Trophoblast cell (in vitro differentiated cells and primary cell): ENCODE data around the gene DRC7.
"Not testable (repeated sequence)": the region's sequence is repeated elsewhere in the genome, so short reads cannot be mapped to it uniquely, and the experiment has no call there.

Source experiments
- DNase-seq, 2 donors: peaks; one replicate each; pipeline ENCODE4 v3.0.0-alpha.2; 2016
- H2AFZ ChIP-seq: 2 replicates; pipeline ENCODE4 v1.6.1; 2013; ENCODE audit warnings: low read length, moderate library complexity, mild to moderate bottlenecking; ENCODE audit not compliant: insufficient read depth, poor library complexity
- H2AK5ac ChIP-seq: 2 replicates; pipeline ENCODE4 v1.6.1; 2013; ENCODE audit warnings: mild to moderate bottlenecking, low read length
- H2BK120ac ChIP-seq: 2 replicates; pipeline ENCODE4 v1.6.1; 2013; ENCODE audit warnings: low read length, mild to moderate bottlenecking, moderate library complexity; ENCODE audit not compliant: insufficient read depth, poor library complexity
- H2BK12ac ChIP-seq: 2 replicates; pipeline ENCODE4 v1.6.1; 2013; ENCODE audit warnings: mild to moderate bottlenecking, low read length, moderate library complexity
- H2BK5ac ChIP-seq: 2 replicates; pipeline ENCODE4 v1.6.1; 2013; ENCODE audit warnings: low read length, low read depth, moderate library complexity, mild to moderate bottlenecking; ENCODE audit not compliant: poor library complexity
- H3K14ac ChIP-seq: 2 replicates; pipeline ENCODE4 v1.6.1; 2013; ENCODE audit warnings: mild to moderate bottlenecking, low read length
- H3K18ac ChIP-seq: 2 replicates; pipeline ENCODE4 v1.6.1; 2013; ENCODE audit warnings: mild to moderate bottlenecking, low read length
- H3K23ac ChIP-seq: 2 replicates; pipeline ENCODE4 v1.6.1; 2013; ENCODE audit warnings: low read length
- H3K27ac ChIP-seq: 2 replicates; pipeline ENCODE4 v1.5.1; 2013; ENCODE audit warnings: low read depth, mild to moderate bottlenecking, inconsistent platforms, low read length, moderate library complexity
- H3K27me3 ChIP-seq: 2 replicates; pipeline ENCODE4 v1.6.1; 2013; ENCODE audit warnings: inconsistent platforms, mild to moderate bottlenecking, low read length, moderate library complexity; ENCODE audit not compliant: insufficient read depth
- H3K36me3 ChIP-seq, 2 experiments: 1 replicate in 1 of 2; 2 replicates in 1 of 2; pipeline ENCODE4 v1.6.1; 2013; ENCODE audit warnings: low read length in 2 of 2, mild to moderate bottlenecking in 2 of 2, moderate library complexity in 1 of 2; ENCODE audit not compliant: insufficient read depth in 2 of 2, control insufficient read depth in 1 of 2
- H3K4ac ChIP-seq: 2 replicates; pipeline ENCODE4 v1.6.1; 2013; ENCODE audit warnings: low read depth, mild to moderate bottlenecking, low read length, moderate library complexity
- H3K4me1 ChIP-seq, 2 experiments: 1 replicate in 1 of 2; 2 replicates in 1 of 2; pipeline ENCODE4 v1.6.1; 2013; ENCODE audit warnings: low read length in 2 of 2, mild to moderate bottlenecking in 2 of 2, moderate library complexity in 1 of 2; ENCODE audit not compliant: insufficient read depth in 2 of 2, control insufficient read depth in 1 of 2
- H3K4me2 ChIP-seq: 2 replicates; pipeline ENCODE4 v1.6.1; 2013; ENCODE audit warnings: inconsistent platforms, mild to moderate bottlenecking, low read length, moderate library complexity
- H3K4me3 ChIP-seq: 2 replicates; pipeline ENCODE4 v1.5.1; 2013; ENCODE audit warnings: mild to moderate bottlenecking, low read depth, low read length, inconsistent platforms
- H3K79me1 ChIP-seq: one replicate; pipeline ENCODE4 v1.6.1; 2013; ENCODE audit warnings: low read length
- H3K79me2 ChIP-seq: 2 replicates; pipeline ENCODE4 v1.6.1; 2013; ENCODE audit warnings: low read length, mild to moderate bottlenecking; ENCODE audit not compliant: control insufficient read depth, insufficient read depth, poor library complexity
- H3K9ac ChIP-seq: 2 replicates; pipeline ENCODE4 v1.6.1; 2013; ENCODE audit warnings: mild to moderate bottlenecking, low read length
- H3K9me3 ChIP-seq: 2 replicates; pipeline ENCODE4 v1.6.1; 2013; ENCODE audit warnings: low read depth, mild to moderate bottlenecking, control low read depth, inconsistent platforms, low read length; ENCODE audit not compliant: insufficient read depth
- H4K12ac ChIP-seq: 2 replicates; pipeline ENCODE4 v1.6.1; 2013; ENCODE audit warnings: low read depth, mild to moderate bottlenecking, low read length, moderate library complexity
- H4K8ac ChIP-seq: 2 replicates; pipeline ENCODE4 v1.6.1; 2013; ENCODE audit warnings: low read depth, mild to moderate bottlenecking, low read length, moderate library complexity
- H4K91ac ChIP-seq: one replicate; pipeline ENCODE4 v1.6.1; 2013; ENCODE audit warnings: low read depth, mild to moderate bottlenecking, low read length, moderate library complexity
- WGBS: extraction: QIAGEN DNeasy Blood & Tissue Kit; methylation state at CpG from one replicate; pipeline ENCODE4 v1.1.7; 2013; ENCODE audit warnings: missing lambda C conversion rate; ENCODE audit not compliant: insufficient read length, insufficient coverage; ENCODE audit errors: extremely low coverage; 5-methylcytosine and 5-hydroxymethylcytosine counted together

DRC7 gene

GRCh38 chr16:57728336-57729181 lies 34.0 kb downstream of the DRC7 start:
- Histone ChIP-seq H3K79me2 (no peaks in the 10 kb centered on the region), H4K8ac (no peak overlapping the region), H2BK120ac (no peak overlapping the region), H3K4me3 (no peak overlapping the region), H3K79me1 (no peaks in the 10 kb centered on the region), H3K4me1 (no peaks in the 10 kb centered on the region), H3K36me3 (no peaks in the 10 kb centered on the region), H3K27me3 (no peaks in the 10 kb centered on the region), H3K4ac (no peak overlapping the region), H2AK5ac (no peak overlapping the region), H4K12ac (no peak overlapping the region), H2BK5ac (no peak overlapping the region), H2BK12ac (no peak overlapping the region), H3K23ac (no peak overlapping the region), H2AFZ (no peak overlapping the region), H3K9me3 (peaks cover 4% of the 10 kb centered on the region), H3K27ac (no peak overlapping the region), H3K18ac (no peak overlapping the region), H3K4me2 (no peak overlapping the region), H4K91ac (no peak overlapping the region), H3K14ac (no peak overlapping the region), H3K9ac (no peak overlapping the region)
- no peak for DNase-seq
- WGBS, result no CpG with 5 or more reads among the region's 14 CpGs

GRCh38 chr16:57729182-57729484 lies 34.5 kb downstream of the DRC7 start:
- no CpG with 5 or more reads among the region's 1 CpG for whole genome bisulfite sequencing
- Histone ChIP-seq H2BK5ac (no peak overlapping the region), H3K23ac (no peak overlapping the region), H4K91ac (no peak overlapping the region), H2BK12ac (no peak overlapping the region), H3K4me3 (no peak overlapping the region), H3K4me2 (no peak overlapping the region), H4K8ac (no peak overlapping the region), H2AFZ (no peak overlapping the region), H3K79me1 (no peaks in the 10 kb centered on the region), H2BK120ac (no peak overlapping the region), H3K27me3 (no peaks in the 10 kb centered on the region), H3K4ac (no peak overlapping the region), H3K14ac (no peak overlapping the region), H2AK5ac (no peak overlapping the region), H3K18ac (no peak overlapping the region), H3K4me1 (no peaks in the 10 kb centered on the region), H3K9me3 (peaks cover 4% of the 10 kb centered on the region), H3K79me2 (no peaks in the 10 kb centered on the region), H3K9ac (no peak overlapping the region), H3K27ac (no peak overlapping the region), H3K36me3 (no peaks in the 10 kb centered on the region), H4K12ac (no peak overlapping the region)
- DNase-seq, result no peak

DNA sequence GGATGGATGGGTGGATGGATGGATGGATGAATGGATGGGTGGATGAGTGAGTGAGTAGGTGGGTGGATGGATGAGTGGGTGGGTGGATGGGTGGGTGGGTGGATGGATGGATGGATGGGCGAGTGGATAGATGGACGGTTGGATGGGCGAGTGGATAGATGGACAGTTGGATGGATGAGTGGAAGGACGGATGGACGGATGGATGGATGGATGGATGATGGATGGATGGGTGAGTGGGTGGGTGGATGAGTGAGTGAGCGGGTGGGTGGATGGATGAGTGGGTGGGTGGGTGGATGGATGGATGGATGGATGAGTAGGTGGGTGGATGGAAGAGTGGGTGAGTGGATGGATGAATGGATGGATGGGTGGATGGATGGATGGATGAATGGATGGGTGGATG lies 35.2 kb downstream of the DRC7 start:
- H2AK5ac ChIP-seq, H3K4ac ChIP-seq, H4K91ac ChIP-seq, H3K9me3 ChIP-seq, H2AFZ ChIP-seq, H2BK12ac ChIP-seq, H3K27me3 ChIP-seq, H3K9ac ChIP-seq, H3K18ac ChIP-seq, H3K79me1 ChIP-seq, H4K12ac ChIP-seq, H3K4me3 ChIP-seq, H2BK5ac ChIP-seq, H3K79me2 ChIP-seq, H3K27ac ChIP-seq, H3K14ac ChIP-seq, H2BK120ac ChIP-seq, H3K4me2 ChIP-seq, H3K36me3 ChIP-seq, H4K8ac ChIP-seq, DNase-seq, H3K23ac ChIP-seq, H3K4me1 ChIP-seq: not testable (repeated sequence)
- 100% methylated on average over 3 of the region's 6 CpGs for WGBS

DNA sequence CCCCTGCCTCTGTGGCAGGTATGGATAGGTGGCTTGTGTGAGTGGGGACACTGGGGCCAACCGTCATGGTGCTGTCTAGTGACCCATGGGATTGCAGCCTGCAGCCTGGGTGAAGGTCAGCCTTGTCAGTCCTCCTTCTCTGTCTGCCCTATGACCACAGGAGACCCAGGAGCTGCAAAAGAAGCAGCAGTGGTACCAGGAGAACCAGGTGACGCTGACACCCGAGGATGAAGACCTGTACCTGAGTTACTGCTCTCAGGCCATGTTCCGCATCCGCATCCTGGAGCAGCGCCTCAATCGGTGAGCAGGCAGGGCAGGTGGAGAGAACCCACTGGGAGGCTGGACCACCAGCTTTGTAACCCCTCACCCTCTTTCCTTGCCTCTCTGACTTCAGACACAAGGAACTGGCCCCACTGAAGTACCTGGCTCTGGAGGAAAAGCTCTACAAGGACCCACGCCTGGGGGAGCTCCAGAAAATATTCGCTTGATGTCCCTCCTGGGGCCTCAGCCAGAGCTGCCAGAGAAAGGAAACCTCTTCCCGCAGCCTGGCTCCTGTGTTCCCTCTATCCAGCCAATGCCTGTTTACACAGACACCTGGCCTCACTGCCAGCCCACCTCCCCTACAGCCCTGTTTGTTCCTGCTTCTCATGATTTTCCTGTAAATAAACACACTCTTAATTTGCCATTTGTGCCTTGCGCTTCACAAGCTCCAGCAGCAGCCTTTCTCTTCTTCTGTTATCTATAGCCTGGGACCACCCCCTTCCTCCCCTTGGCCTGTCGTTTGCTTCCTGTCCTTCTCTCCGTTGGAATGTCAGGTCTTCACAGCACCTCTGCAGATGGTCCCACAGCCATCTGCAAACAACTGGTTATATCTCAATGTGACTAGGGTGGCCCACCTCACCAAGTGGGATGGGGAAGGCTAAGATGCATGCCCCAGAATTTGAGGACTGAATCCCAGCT lies 36.4 kb downstream of the DRC7 start:
- DNase-seq, result no peak
- Histone ChIP-seq H2BK5ac (no peak overlapping the region), H3K4me1 (peaks cover under 1 to 5% of the 10 kb centered on the region in 2 experiments), H3K79me2 (peaks cover 3% of the 10 kb centered on the region), H3K9me3 (peaks cover 4% of the 10 kb centered on the region), H3K4me2 (no peak overlapping the region), H3K4ac (no peak overlapping the region), H2AFZ (no peak overlapping the region), H3K36me3 (no peaks in the 10 kb centered on the region), H2BK12ac (no peak overlapping the region), H3K23ac (no peak overlapping the region), H3K14ac (no peak overlapping the region), H3K4me3 (no peak overlapping the region), H4K91ac (no peak overlapping the region), H4K12ac (no peak overlapping the region), H2BK120ac (no peak overlapping the region), H3K79me1 (peaks cover 5% of the 10 kb centered on the region), H3K27me3 (no peaks in the 10 kb centered on the region), H3K18ac (no peak overlapping the region), H2AK5ac (no peak overlapping the region), H4K8ac (no peak overlapping the region), H3K9ac (no peak overlapping the region), H3K27ac (no peak overlapping the region)
- WGBS, result no CpG with 5 or more reads among the region's 13 CpGs
